Right hindlimb (tissue), 1 donor: Measurements from ENCODE around the gene RAF1.
"Not testable (repeated sequence)": the region's sequence is repeated elsewhere in the genome, so short reads cannot be mapped to it uniquely, and the experiment has no call there.

ENCODE experiments used
- DNase-seq: peaks from one replicate; pipeline ENCODE4 v3.0.0-alpha.2; 2018

RAF1 gene

DNA sequence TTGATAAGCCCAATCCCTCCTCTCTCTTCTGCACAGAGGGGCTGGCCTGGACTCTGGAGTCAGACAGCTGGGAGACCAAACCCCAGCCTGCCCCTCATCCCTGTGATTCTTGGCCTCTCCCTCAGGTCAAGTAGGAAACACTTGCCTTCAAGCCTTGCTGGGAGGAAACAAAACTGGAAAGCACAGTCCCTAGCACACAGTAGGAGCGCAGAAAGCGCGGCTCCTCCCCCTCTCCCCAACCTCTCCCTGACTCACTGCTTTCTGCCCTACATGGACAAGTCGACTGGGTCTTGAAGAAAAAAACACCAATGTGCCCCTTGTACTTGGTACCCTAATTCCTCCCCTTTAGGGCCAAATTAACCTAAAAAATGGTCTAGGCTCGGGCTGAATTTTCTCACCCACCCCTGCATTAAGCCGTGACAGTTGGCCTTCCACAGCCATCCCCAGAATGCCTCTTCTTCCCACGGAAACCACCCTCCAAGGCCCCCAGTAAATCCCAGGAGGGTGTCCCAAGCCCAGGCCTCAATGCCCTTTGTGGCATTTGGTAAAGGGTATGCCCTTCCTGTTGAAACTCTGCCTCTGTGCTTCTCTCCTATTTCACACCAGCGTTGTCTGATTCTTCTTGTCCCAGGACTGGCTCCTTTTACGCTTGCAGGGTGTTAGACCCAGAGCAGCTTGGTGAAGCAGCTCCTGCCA lies 11.3 kb upstream of the RAF1 start:
- DNase-seq: no peak

DNA sequence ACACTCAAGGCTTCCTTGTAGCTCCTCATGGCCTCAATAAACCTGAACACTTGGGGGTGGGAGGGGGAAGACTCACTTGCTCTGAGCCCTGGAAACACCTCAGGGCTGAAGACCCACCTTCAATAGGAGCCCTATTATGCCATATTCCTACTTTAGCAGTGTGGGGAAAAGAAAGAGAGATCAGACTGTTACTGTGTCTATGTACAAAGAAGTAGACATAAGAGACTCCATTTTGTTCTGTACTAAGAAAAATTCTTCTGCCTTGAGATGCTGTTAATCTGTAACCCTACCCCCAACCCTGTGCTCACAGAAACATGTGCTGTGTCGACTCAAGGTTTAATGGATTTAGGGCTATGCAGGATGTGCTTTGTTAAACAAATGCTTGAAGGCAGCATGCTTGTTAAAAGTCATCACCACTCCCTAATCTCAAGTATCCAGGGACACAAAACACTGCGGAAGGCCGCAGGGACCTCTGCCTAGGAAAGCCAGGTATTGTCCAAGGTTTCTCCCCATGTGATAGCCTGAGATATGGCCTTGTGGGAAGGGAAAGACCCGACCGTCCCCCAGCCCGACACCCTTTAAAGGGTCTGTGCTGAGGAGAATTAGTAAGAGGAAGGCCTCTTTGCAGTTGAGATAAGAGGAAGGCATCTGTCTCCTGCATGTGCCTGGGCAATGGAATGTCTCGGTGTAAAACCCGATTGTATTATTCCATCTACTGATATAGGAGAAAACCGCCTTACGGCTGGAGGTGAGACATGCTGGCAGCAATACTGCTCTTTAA lies 10.2 kb upstream of the RAF1 start:
- not testable (repeated sequence) for DNase-seq

DNA sequence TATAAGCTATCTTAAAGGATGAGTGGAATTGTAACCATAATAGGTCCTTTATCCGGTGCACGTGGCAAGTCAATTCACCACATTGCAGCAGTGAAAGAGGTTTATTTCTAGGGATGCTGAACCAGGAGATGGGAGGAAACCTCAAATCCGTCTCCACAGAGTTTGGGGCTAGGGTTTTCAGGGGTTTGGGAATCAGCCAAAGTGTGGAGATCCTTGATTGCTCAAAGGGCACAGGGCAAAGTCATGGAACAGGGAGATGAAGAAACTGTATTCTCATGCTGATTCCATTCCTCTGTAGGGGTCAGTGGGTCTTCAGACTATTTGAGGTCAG lies 7.2 kb upstream of the RAF1 start:
- no peak for DNase-seq

DNA sequence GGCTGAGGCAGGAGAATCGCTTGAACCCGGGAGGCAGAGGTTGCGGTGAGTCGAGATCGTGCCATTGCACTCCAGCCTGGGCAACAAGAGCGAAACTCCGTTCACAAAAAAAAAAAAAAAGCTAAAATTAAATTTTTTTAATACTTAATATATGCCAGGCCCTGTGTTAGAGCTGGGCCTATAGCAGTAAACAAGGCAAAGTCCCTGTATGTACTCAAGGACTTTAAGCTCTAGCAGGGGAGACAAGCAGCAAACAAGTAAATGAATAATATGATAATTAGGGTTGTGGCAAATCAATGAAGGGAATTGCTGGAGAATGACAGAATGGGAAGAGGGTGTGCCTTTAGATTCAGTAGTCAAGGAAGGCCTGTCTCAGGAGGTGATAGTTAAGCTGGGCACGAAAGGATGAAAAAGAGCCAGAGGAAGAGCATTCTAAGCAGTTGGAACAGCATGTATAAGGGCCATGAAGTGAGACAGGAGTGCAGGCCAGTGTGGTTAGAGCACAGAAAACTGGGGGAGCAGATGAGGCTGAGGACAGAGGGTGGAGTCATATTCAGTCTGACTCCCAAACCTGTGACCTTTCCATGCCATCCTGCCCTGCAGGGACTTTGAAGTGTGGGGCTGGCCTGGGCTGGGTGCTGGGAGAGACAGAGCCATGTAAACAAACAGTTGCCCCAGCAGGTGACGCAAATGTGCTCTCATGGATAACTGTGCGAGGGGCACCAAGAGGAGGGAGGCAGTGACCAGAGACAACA lies 6.6 kb upstream of the RAF1 start:
- no peak for DNase-seq

DNA sequence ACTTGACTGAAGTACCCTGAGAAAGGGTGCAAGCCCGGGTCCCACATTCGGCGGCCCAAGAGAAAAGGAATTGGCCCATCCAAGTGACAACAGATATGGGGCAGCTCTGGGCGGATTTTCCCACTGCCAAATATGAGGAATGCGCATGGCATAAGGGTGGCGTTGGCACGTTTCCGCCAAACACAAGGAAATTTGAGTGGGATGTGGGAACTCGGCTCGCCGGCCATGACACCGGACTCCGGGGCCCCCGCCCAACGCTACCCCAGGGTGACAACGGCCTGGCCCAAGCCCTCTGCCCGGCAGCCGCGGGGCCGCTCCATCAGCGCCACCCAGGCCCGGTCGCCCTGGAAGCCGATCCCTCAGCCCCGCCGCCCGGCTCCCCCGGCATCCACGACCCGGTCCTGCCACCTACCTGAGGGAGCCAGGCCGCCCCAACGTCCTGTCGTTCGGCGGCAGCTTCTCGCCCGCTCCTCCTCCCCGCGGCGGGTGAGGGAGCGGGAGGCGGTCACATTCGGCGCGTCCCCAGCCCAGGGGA lies 449 bp downstream of the RAF1 start:
- DNase-seq: peak; percentile 67

DNA sequence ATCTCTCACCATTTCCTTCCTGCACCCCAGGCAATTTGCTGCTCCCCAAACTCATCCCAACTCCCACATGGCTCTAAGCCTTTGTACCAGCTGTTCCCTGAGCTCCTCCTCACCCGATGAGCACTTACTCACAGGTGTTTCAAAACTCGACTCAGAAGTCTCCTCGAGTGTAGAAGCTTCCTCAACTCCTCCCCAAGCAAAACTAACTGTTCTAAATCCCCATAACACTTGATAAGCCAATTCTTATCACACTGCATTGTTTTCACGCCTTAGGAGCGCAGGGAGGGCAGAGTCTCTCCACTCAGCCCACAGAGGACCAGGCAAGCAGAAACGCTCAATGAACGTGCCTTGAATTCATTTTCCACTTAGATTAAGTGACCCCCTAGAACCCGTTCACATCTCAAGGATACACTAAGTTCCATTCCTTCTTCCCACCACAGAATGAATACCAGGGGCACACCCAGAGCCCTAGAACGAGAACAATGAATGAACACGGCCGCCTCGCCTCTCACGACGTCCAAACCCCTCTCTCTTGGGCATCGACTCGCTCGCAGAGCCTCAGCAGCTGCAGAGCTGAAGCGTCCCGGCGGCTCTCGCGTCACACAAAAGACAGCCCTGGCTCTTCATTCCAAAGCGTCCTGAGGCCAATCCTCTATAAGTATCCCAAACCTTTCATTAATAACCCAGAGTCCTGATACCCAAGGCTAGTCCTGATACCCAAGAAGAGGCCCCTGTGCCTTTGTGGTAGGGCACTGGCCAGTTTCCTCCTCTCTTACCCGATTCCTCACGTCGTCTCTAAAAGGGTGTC lies 1.1 kb downstream of the RAF1 start:
- peak; percentile 67 for DNase-seq

DNA sequence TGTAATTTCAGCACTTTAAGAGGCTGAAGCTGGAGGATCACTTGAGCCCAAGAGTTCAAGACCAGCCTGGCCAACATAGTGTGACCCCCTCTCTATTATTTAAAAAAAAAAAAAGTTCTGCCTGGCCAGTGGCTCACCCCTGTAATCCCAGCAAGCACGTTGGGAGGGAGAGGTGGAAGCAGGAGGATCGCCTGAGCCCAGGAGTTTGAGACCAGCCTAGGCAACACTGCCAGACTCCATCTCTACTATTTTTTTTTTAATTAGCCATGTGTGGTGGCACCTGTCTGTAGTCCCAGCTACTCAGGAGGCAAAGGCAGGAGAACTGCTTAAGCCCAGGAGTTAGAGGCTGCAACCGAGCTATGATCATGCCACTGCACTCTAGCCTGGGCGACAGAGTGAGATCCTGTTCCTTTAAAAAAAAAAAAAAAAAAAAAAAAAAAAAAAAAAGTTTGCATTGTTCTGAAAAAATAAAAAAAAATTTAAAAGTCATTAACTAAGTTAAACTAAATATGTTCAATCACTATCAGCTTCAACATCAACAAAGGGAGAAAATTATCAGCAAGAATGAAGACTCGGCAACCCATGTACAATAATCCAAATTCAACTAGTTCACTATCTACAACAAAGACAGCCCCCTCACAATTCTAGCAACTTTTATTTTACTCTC lies 1.9 kb downstream of the RAF1 start:
- DNase-seq: no peak

DNA sequence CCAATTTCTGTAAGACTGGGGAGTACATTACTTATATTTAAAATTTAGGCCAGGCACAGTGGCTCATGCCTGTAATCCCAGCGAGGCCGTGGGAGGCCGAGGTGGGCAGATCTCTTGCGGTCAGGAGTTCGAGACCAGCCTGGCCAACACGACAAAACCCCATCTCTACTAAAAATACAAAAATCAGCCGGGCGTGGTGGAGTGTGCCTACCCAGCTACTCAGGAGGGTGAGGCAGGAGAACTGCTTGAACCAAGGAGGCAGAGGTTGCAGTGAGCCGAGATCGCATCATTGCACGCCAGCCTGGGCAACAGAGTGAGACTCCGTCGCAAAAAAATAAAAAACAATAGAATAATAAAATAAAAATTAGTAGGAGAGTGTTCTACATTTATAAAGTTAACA lies 2.5 kb downstream of the RAF1 start:
- not testable (repeated sequence) for DNase-seq

DNA sequence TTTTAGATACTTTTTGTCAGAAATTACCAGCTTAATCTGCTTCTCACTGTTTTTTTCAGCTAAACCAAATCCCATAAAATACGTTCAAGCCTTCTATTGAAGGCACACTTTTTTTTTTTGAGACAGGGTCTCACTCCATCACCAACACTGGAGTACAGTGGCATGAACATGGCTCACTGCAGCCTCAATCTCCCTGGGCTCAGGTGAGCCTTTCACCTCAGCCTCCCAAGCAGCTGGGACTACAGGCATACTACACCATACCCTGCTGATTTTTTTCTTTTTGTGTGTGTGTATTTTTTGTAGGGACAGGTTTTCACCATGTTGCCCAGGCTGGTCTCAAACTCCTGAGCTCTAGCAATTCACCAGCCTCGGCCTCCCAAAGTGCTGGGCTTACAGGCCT lies 3.7 kb downstream of the RAF1 start:
- DNase-seq: no peak

DNA sequence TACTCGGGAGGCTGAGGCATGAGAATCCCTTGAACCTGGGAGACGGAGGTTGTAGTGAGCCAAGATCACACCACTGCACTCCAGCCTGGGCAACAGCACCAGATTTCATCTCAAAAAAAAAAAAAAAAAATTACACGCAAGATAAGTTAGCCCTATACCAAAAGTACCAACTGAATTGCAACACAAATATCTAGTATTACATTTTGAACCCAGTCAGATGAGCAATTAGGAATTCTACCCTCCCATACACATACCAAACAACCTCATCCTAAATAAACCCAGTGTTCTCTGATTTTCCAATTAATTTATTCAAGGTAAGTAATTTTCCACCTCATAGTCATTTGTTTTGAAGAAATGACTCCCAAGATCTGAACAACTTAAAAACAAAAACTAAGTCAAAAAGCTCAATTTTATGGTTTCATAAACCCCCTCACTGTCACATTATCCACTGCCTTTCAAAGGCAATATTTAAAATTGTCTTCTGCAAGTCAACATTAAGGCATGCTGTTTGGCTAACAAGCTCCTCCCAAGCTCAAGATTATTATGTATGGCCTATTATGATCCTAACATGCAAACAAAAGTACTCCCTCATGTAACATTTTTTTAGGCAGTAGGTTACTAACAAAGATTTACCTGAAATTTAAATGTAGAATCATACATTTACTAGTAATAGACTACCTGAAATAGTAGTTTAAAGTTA lies 4.5 kb downstream of the RAF1 start:
- DNase-seq: no peak

DNA sequence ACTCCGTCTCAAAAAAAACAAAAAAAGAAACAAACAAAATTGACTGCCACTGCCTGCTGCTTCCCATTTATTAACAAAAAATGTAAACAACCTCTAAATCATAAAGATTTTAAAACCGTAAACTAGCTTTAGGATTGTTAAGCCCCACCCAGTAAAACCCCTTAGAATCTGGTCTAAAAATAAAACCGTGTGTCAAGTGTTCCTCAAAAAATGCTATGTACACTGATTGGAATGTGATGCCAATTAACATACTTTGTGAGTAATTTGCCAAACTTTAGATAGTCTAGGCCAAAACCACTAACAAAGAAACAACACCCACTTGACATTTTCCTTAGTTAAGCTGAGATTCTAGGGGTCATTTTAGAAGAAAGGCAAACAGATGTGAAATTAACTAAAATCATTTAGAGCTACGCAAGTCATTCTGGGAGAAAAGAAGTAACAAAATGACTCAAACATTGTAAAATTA lies 5.3 kb downstream of the RAF1 start:
- no peak for DNase-seq

DNA sequence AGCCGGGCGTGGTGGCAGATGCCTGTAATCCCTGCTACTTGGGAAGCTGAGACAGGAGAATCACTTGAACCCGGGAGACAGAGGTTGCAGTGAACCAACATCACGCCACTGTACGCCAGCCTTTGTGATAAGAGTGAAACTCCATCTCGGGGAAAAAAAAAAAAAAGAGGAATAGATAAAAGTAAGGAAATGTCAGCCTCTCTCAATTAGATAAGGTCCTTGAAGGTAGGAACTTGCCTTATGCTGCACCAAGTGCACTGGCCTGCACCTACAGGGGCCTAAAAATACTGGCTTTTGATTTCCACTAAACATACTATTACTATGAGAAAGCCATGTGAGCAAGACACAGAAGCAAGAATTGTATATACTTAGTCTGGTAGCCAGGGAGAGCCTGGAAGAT lies 7.1 kb downstream of the RAF1 start:
- DNase-seq: no peak

DNA sequence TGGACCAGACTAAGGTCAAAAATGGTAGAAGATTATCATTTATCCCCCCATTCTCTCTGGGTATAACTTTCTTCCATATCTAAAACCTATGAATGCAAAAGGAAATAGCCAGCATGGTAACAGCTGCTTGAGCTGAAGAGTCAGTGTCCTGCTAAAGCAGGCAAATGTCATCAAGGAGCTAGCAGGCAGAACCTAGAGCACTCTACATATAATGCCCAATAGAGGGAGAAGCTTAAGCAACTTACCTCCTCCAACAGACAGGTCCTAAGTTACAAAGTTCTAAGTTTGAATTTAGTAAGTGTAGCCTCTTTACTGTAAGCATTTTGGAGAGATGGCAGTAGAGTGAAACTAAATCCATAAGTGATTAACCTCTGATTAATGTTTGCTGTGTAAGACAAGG lies 7.7 kb downstream of the RAF1 start:
- DNase-seq: no peak

DNA sequence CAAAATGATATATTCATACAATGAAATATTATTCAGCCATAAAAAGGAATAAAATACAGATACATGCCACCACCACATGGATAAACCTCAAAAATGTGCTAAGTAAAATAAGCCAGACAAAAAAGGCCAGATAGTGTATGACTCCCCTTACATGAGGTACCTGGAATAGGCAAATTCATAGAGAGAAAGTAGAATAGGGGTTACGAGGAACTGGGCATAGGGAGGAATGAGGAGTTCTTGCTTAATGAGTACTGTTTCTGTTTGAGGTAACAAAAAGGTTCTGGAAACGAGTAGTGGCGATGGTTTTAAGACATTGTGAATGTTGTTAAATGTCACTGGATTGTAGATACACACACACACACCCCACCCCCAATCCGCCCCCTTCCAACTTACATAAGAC lies 8.2 kb downstream of the RAF1 start:
- no peak for DNase-seq

DNA sequence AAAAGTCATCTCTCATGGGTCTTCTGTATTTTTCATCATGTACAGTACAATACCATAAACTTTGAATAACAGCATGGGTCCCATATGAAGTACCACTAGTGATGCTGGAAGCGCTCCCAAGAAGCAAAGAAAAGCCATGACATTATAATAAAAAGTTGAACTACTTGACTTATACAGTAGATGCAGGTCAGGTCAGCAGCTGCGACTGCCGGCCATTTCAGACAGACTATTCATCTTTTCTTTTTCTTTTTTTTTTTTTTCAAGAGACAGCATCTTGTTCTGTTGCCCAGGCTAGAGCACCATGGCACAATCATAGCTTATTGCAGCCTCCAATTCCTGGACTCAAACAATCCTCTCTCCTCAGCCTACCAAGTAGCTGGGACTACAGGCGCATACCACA lies 10.2 kb downstream of the RAF1 start:
- DNase-seq: no peak

DNA sequence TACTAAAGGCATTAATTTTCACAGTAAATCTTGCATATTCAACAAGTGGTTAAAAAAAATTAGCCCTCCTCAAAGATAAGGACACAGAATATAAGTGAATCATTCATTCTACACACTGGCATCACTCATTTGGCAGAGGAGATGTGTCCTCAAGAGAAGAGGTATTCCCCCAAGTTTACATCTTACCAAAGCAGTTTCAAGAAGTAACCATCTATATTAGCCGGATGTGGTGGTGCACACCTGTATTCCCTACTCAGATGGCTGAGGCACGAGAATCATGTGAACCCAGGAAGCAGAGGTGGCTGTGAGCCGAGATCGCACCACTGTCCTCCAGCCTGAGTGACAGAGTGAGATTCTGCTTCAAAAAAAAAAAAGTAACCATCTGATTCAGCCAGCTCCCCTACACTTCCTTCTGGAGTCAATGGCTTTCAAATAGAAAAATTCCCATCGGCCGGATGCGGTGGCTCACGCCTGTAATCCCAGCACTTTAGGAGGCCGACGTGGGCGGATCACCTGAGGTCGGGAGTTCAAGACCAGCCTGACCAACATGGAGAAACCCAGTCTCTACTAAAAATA lies 15.4 kb downstream of the RAF1 start:
- no peak for DNase-seq

DNA sequence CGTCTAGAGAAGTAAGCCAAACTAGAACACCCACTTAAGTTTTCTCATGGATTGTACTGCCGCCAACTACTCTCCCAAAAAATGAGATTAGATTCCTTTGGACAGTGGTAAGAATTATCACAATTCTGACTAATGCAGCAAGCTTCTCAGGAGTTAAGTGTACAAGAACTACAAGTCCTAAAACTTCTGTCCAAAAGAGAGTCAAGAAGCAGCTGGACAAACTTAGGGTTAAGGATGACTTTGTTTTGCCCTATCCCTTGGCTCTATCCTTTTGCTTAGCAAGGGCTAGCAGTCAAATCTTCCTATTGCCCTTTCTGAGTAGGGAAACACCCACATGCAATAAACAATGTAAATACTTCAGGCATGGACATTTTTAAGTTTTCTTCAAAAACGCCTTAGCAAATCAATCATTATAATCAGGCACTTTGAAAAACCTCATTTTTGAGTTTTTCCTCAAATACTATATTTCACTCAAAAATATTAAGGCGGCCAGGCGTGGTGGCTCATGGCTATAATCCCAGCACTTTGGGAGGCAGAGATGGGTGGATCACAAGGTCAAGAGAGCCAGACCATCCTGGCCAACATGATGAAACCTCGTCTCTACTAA lies 19.5 kb downstream of the RAF1 start:
- DNase-seq: no peak

DNA sequence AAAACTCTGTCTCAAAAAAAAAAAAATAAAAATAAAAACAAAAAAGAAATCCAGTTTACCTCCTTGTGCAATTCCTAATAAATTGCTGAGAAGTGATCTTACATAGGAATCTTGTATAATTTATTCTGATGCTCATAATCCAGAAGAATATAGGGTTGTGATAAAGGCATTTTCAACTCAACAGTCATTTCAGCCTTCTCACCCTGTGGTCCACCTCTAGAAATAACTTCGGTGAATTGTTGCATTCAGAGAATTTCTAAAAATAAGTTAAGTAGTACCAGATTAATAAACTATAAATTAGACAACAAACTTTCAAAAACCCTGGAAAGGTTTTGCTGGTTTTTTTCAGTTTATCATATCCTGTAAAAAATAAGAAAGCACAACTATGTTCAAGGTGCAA lies 20.2 kb downstream of the RAF1 start:
- DNase-seq: no peak

DNA sequence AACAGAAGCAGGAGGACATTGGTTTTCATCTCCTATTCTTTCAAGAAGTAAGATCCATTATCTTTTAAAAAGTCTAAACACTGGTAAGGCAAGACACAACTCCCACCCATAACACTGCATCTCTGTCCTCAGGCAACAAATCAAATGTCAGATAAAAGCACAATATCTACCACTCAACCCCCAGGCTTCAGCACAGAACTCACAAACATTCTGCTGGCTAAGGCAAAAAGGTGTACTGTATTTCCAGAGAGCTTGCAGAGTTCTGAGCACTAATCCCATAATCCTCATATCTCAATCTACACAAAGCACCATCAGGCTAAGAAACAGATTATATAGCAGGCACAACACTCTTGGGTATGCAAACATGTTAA lies 20.9 kb downstream of the RAF1 start:
- no peak for DNase-seq

DNA sequence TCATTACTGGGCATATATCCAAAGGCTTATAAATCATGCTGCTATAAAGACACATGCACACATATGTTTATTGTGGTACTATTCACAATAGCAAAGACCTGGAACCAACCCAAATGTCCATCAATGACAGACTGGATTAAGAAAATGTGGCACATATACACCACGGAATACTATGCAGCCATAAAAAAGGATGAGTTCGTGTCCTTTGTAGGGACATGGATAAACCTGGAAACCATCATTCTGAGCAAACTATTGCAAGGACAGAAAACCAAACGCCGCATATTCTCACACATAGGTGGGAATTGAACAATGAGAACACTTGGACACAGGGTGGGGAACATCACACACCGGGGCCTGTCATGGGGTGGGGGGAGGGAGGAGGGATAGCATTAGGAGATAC lies 23.1 kb downstream of the RAF1 start:
- DNase-seq: not testable (repeated sequence)

DNA sequence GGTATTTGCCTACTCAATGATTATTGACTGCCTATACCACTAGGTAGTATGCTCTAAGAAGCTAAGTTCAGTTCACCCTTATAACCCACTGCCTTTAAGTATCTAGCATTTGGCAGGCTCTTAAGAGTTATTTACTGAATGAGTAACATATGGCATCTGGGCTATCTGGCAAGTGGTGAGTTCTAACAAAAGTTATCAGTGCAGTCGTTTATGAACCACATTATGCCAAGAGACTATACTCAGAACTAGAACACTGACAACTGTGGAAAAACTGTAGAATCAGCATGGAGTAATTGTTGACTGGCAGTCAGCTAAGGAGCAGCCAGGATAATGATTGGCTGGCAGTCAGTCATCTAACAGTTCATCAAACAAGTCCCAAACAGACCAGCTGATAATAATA lies 25.8 kb downstream of the RAF1 start:
- no peak for DNase-seq
